Upper lobe of right lung (tissue), 1 donor: ENCODE data around the gene GOLGA3. TPM values are rescaled to one million over a fixed set of nuclear protein-coding genes. Genes with fewer than 3 reads are reported as not detected.

Source experiments
- ATAC-seq: fragments of 200-7000 bp; cut with Tn5 transposase; one replicate; pipeline ENCODE4 v1.9.1; 2020; ENCODE audit warnings: mild to moderate bottlenecking, moderate library complexity
- DNase-seq: peaks from one replicate; pipeline ENCODE4 v3.0.0-alpha.2; 2020
- H3K27ac ChIP-seq: fragments of 200-600 bp; one replicate; pipeline ENCODE4 v1.8.0; 2022
- H3K27me3 ChIP-seq: fragments of 200-600 bp; one replicate; pipeline ENCODE4 v1.8.0; 2022; ENCODE audit warnings: mild to moderate bottlenecking
- H3K36me3 ChIP-seq: fragments of 200-600 bp; one replicate; pipeline ENCODE4 v1.8.0; 2022
- H3K4me1 ChIP-seq: fragments of 200-600 bp; one replicate; pipeline ENCODE4 v1.8.0; 2022
- H3K4me3 ChIP-seq: fragments of 200-600 bp; one replicate; pipeline ENCODE4 v1.8.0; 2022; ENCODE audit warnings: mild to moderate bottlenecking
- H3K9me3 ChIP-seq: fragments of 200-600 bp; one replicate; pipeline ENCODE4 v1.8.0; 2022
- intact Hi-C: fragments of 100-400 bp; cut with DNase I; formaldehyde crosslinking; loops from one replicate; pipeline ENCODE4 v1.11.0; 2022
- total RNA-seq: library from RNA; stranded (reverse); fragmentation: NEBNext Ultra II Directional; extraction: Animal tissue kit (Norgen Biotek cat#: 25700); gene quantifications from one replicate; pipeline ENCODE4 v1.2.1, GENCODE V29; 2021
- TF ChIP-seq, protein P1 (sequence below): fragments of 200-600 bp; IDR thresholded peaks from one replicate; pipeline ENCODE4 v1.8.0; 2022; ENCODE audit warnings: antibody characterized with exemption
- donor health status: DM: no; HTN: yes; CAD: no; lungs with severe emphysema.

GOLGA3 gene
- total RNA-seq, 1 donor from 2014 or later, result 65.3 TPM

DNA sequence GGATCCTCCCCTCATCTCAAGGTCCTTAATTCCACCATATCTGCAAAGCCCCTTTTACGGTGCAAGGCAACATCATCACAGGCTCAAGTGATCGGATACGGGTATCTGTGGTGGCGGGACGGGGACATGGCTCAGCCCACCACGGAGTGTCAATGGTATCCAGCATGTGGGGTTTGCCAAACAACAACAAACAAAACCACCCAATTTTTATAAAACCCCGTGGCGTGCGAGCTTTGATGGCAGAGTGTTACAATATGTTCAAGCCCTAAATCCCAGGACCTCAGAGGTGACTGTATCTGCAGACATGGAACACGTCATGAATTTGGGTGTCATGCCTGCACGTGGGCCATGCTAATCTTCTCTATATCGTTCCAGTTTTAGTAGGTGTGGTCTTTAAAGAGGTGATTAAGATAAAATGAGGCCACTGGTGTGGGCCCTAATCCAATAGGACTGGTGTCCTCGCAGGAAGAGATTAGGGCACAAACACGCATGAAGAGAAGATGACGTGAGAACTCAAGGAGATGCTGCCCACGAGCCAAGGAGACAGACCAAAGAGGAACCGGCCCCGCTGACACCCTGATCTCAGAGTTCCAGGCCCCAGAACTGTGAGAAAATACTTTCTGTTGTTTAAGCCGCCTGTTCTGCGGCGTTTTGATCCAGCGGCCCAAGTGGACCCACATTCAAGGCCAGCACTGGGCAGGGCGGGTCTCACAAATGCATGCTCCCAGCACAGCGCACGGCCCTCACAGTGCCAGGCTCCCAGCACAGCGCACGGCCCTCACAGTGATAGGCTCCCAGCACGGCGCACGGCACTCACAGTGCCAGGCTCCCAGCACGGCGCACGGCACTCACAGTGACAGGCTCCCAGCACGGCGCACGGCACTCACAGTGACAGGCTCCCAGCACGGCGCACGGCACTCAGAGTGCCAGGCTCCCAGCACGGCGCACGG lies 6.7 kb upstream of the GOLGA3 start:
- no peaks in the 10 kb centered on the region for H3K4me1 ChIP-seq
- no peak for DNase-seq
- ATAC-seq, result no peak
- H3K27ac ChIP-seq, result no peak overlapping the region
- peaks cover 5% of the 10 kb centered on the region for H3K36me3 ChIP-seq
- H3K27me3 ChIP-seq, result no peaks in the 10 kb centered on the region
- TF ChIP-seq, protein P1, sequence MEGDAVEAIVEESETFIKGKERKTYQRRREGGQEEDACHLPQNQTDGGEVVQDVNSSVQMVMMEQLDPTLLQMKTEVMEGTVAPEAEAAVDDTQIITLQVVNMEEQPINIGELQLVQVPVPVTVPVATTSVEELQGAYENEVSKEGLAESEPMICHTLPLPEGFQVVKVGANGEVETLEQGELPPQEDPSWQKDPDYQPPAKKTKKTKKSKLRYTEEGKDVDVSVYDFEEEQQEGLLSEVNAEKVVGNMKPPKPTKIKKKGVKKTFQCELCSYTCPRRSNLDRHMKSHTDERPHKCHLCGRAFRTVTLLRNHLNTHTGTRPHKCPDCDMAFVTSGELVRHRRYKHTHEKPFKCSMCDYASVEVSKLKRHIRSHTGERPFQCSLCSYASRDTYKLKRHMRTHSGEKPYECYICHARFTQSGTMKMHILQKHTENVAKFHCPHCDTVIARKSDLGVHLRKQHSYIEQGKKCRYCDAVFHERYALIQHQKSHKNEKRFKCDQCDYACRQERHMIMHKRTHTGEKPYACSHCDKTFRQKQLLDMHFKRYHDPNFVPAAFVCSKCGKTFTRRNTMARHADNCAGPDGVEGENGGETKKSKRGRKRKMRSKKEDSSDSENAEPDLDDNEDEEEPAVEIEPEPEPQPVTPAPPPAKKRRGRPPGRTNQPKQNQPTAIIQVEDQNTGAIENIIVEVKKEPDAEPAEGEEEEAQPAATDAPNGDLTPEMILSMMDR, result no peak
- H3K4me3 ChIP-seq, result no peak overlapping the region
- H3K9me3 ChIP-seq, result no peaks in the 10 kb centered on the region
- intact Hi-C loops, result no loop called here

DNA sequence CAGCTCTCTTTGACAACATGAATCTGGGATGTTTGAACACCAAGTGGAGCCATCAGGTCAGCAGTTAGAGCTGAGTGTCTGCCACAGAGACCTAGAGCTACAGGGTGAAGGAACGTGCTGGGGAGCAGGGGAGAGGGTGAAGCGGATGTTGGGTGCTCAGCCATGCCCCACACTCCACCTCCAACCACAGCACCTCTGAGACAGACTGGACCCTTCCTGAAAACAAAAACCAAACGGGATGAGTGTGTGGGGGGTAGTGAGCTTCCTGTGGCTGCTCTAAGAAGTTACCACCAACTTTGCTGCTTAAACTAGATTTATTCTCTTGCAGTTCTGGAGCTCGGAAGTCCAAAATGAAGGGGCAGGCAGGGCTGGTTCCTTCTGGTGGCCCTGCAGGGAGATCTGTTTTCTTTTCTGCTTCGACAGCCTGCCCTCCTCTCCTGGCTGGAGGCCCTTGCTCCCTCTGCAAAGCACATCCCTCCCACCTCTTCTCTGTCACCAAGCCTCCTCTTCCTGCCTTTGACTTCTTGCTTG lies 5.6 kb upstream of the GOLGA3 start:
- ATAC-seq (no peak), DNase-seq (no peak)
- H3K36me3 ChIP-seq, result no peaks in the 10 kb centered on the region
- TF ChIP-seq, protein P1, result no peak
- H3K27ac ChIP-seq, result no peak overlapping the region
- no peaks in the 10 kb centered on the region for H3K27me3 ChIP-seq
- peaks cover 3% of the 10 kb centered on the region for H3K4me1 ChIP-seq
- intact Hi-C loops, result no loop called here
- no peak overlapping the region for H3K4me3 ChIP-seq
- no peaks in the 10 kb centered on the region for H3K9me3 ChIP-seq

DNA sequence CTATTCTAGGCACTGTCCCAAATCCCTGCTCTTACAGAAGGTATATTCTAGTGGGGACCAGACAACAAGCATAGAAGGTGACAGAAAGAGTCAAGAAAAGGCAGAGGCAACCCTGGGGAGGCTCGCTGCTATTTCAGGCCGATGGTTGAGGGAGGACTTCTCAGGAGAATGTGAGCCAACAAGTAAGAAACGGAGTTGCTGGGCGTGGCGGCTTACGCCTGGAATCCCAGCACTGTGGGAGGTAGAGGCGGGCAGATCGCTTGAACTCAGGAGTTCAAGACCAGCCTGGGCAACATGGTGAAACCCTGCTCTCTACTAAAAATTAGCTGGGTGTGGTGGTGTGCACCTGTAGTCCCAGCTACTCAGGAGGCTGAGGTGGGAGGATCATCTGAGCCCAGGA lies 4.7 kb upstream of the GOLGA3 start:
- H3K27me3 ChIP-seq, result no peaks in the 10 kb centered on the region
- H3K4me1 ChIP-seq, result peaks cover 4% of the 10 kb centered on the region
- DNase-seq, result no peak
- TF ChIP-seq, protein P1, result no peak
- no peak for ATAC-seq
- H3K27ac ChIP-seq, result no peak overlapping the region
- H3K36me3 ChIP-seq, result no peaks in the 10 kb centered on the region
- no peaks in the 10 kb centered on the region for H3K9me3 ChIP-seq
- no peak overlapping the region for H3K4me3 ChIP-seq
- intact Hi-C loops, result no loop called here

DNA sequence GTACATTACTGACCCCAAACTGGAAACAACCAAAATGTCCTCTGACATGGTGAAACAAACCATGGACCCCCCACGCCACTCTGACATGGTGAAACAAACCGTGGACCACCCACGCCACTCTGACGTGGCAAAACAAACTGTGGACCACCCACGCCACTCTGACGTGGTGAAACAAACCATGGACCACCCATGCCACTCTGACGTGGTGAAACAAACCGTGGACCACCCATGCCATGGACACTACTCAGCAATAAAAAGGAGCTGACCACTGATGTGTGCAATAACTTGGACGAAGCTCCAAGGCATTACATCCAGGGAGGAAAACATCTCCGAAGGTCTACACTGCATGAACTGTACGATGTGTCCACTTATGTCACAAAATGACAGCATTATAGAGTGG lies 3.1 kb upstream of the GOLGA3 start:
- TF ChIP-seq, protein P1, result no peak
- ATAC-seq (no peak), DNase-seq (no peak)
- H3K27me3 ChIP-seq, result no peaks in the 10 kb centered on the region
- peaks cover 7% of the 10 kb centered on the region for H3K36me3 ChIP-seq
- no peaks in the 10 kb centered on the region for H3K9me3 ChIP-seq
- no peak overlapping the region for H3K4me3 ChIP-seq
- H3K27ac ChIP-seq, result no peak overlapping the region
- H3K4me1 ChIP-seq, result peaks cover 17% of the 10 kb centered on the region
- intact Hi-C loops, result no loop called here

DNA sequence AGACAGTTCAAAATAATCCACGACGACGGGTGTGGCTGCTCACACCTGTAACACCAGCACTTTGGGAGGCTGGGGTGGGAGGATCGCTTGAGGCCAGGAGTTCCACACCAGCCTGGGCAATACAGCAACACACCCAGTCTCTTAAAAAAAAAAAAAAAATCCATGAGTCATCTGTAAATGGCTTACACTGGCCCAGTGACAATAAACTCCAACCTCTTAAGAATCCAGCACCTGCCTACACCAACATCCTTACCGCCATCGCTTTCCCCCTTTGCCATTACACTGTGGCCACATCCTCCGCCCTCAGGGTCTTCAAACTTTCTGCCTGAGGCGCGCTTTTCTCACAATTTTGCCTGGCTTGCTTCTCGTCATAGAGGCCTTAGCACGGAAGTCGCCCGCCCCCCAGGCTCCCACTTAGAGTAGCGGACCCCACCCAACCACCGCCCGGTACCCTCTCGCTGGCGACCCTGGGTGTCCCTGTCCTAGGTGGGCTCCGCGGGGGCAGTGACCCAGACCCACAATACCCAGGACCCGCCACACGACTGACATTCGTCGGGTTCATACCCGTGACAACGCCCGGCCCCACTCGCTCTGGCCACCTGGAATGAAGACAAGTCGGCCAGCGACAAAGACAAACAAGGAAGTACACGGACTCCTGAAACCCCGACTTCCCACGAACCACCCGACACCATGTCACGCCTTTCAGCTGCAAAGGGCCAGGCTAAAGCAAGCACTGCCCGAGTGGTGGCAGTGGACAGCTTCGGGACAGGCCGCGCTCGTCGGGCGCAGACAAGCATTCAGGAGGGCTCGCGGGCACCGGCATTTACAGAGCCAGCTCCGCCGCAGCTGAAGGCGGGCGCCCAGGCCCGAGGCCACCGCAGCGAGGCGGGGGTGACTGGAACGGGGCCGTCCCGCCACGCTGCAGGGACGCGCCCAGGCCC lies 636 bp downstream of the GOLGA3 start:
- Histone ChIP-seq H3K9me3 (no peaks in the 10 kb centered on the region), H3K27ac (peak overlapping the region; percentile 100), H3K4me1 (peaks cover 20% of the 10 kb centered on the region), H3K36me3 (peaks cover 27% of the 10 kb centered on the region), H3K27me3 (no peaks in the 10 kb centered on the region), H3K4me3 (peak overlapping the region; percentile 97)
- ATAC-seq (peak; percentile 49), DNase-seq (peak; percentile 73)
- TF ChIP-seq, protein P1, result no peak
- intact Hi-C loops, result no loop called here
